Measurements from ENCODE around the gene PDCD4.

Gene PDCD4

DNA sequence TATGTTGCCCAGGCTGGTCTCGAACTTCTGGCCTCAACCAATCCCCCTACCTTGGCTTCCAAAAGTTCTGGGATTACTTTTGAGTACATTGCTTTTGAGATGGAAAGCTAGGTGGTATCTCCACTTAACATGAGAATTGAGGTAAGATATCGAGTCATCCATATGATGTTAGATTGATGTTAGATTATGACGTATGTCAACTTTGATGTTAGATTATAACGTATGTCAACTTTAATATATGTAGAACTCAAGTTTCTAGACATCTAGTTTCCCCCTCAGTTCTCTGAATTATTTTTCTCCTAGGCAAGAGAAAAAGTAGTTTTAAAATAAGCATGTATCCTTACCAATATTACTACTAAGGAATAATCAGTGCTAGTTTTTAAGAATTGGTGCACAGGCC is 67.7 kb downstream of the PDCD4 start:
- Histone ChIP-seq H3K36me3 (ENCODE audit: control insufficient read depth in 1 of 2, insufficient read depth in 2 of 2, low read depth in 1 of 2, low read length in 2 of 2) (peaks cover 6 to 15% of the 10 kb centered on the region in 2 experiments), H3K27me3 (ENCODE audit: control insufficient read depth in 1 of 2, insufficient read depth in 1 of 2, low read length in 2 of 2) (no peaks in the 10 kb centered on the region), H3K4me3 (ENCODE audit: insufficient read depth in 1 of 2, low read depth in 1 of 2, low read length in 2 of 2) (no peak overlapping the region), H3K9me3 (ENCODE audit: control insufficient read depth, low read length) (no peaks in the 10 kb centered on the region), H3K4me2 (ENCODE audit: low read length, poor library complexity, severe bottlenecking) (no peak overlapping the region), H2BK5ac (ENCODE audit: low read depth, low read length, poor library complexity, severe bottlenecking) (no peak overlapping the region), H2AFZ (ENCODE audit: low read depth, low read length) (no peak overlapping the region), H3K79me1 (replicated peaks; ENCODE audit: low read length, poor library complexity, severe bottlenecking) (peaks cover 6% of the 10 kb centered on the region), H2BK120ac (ENCODE audit: low read depth, low read length) (no peak overlapping the region), H3K14ac (ENCODE audit: low read length in 2 of 2) (no peak overlapping the region), H3K9ac (ENCODE audit: low read length) (no peak overlapping the region), H3K4me1 (ENCODE audit: control insufficient read depth, insufficient read depth, low read depth, low read length) (no peaks in the 10 kb centered on the region), H3K4ac (ENCODE audit: low read depth in 1 of 2, low read length in 2 of 2) (no peak overlapping the region), H3K27ac (ENCODE audit: low read length, poor library complexity, severe bottlenecking) (no peak overlapping the region), H4K8ac (ENCODE audit: low read length) (no peak overlapping the region), H3K23ac (ENCODE audit: low read length in 2 of 2) (no peak overlapping the region), H3K18ac (ENCODE audit: low read depth in 1 of 2, low read length in 2 of 2) (no peak overlapping the region), H2AK5ac (ENCODE audit: low read length, severe bottlenecking) (no peak overlapping the region), H2BK12ac (ENCODE audit: low read length in 2 of 2) (no peak overlapping the region), H2BK15ac (ENCODE audit: low read depth, poor library complexity, severe bottlenecking) (no peak overlapping the region), H4K91ac (ENCODE audit: low read length) (no peak overlapping the region)
- WGBS: no CpG with 5 or more reads among the region's 4 CpGs
- no peak for DNase-seq

GRCh38 chr10:110944792-110945396 is 73.2 kb downstream of the PDCD4 start:
- H3K9ac ChIP-seq (ENCODE audit: low read length): peak overlapping the region; percentile 66
- no peak overlapping the region for H4K91ac ChIP-seq (ENCODE audit: low read length)
- no peak overlapping the region for H4K8ac ChIP-seq (ENCODE audit: low read length)
- peak overlapping the region in 1 of 2 experiments; percentile 58 for H3K4me3 ChIP-seq (ENCODE audit: insufficient read depth in 1 of 2, low read depth in 1 of 2, low read length in 2 of 2)
- DNase-seq: peak; percentile 48
- H2AFZ ChIP-seq (ENCODE audit: low read depth, low read length): no peak overlapping the region
- no peak overlapping the region for H3K4ac ChIP-seq (ENCODE audit: low read depth in 1 of 2, low read length in 2 of 2)
- H3K4me2 ChIP-seq (ENCODE audit: low read length, poor library complexity, severe bottlenecking): no peak overlapping the region
- H3K9me3 ChIP-seq (ENCODE audit: control insufficient read depth, low read length): no peaks in the 10 kb centered on the region
- no peak overlapping the region for H2BK120ac ChIP-seq (ENCODE audit: low read depth, low read length)
- H3K79me1 ChIP-seq (replicated peaks; ENCODE audit: low read length, poor library complexity, severe bottlenecking): peaks cover 19% of the 10 kb centered on the region
- H3K14ac ChIP-seq (ENCODE audit: low read length in 2 of 2): no peak overlapping the region
- H3K18ac ChIP-seq (ENCODE audit: low read depth in 1 of 2, low read length in 2 of 2): no peak overlapping the region
- no peak overlapping the region for H3K27ac ChIP-seq (ENCODE audit: low read length, poor library complexity, severe bottlenecking)
- WGBS: 77% methylated on average over 4 of the region's 5 CpGs
- peak overlapping the region in 1 of 2 experiments; percentile 40 for H3K23ac ChIP-seq (ENCODE audit: low read length in 2 of 2)
- H2BK15ac ChIP-seq (ENCODE audit: low read depth, poor library complexity, severe bottlenecking): no peak overlapping the region
- no peaks in the 10 kb centered on the region for H3K27me3 ChIP-seq (ENCODE audit: control insufficient read depth in 1 of 2, insufficient read depth in 1 of 2, low read length in 2 of 2)
- peaks cover 3 to 16% of the 10 kb centered on the region in 2 experiments for H3K36me3 ChIP-seq (ENCODE audit: control insufficient read depth in 1 of 2, insufficient read depth in 2 of 2, low read depth in 1 of 2, low read length in 2 of 2)
- no peak overlapping the region for H2BK5ac ChIP-seq (ENCODE audit: low read depth, low read length, poor library complexity, severe bottlenecking)
- no peak overlapping the region for H2BK12ac ChIP-seq (ENCODE audit: low read length in 2 of 2)
- no peak overlapping the region for H2AK5ac ChIP-seq (ENCODE audit: low read length, severe bottlenecking)
- peaks cover 3% of the 10 kb centered on the region for H3K4me1 ChIP-seq (ENCODE audit: control insufficient read depth, insufficient read depth, low read depth, low read length)

DNA sequence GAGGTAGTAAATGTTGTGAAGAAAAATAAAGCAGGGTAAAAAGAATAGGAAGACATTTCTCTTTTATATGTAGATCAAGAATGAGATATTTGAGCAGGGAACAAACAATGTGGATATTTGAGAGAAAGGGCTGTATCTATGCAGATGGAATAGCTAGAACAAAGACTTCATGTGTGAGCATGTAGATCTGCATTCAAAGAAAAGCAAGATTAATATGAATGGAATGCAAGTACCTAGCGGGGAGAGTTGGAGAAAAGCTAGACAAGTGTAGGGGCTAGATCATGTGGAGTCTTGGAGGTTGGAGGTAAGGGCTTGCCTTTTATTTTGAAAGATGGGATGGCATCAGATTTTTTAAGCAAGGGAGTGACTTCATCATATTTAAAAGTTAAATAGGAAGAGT is 74.8 kb downstream of the PDCD4 start:
- Histone ChIP-seq H2BK5ac (ENCODE audit: low read depth, low read length, poor library complexity, severe bottlenecking) (no peak overlapping the region), H4K8ac (ENCODE audit: low read length) (no peak overlapping the region), H3K27me3 (ENCODE audit: control insufficient read depth in 1 of 2, insufficient read depth in 1 of 2, low read length in 2 of 2) (no peaks in the 10 kb centered on the region), H4K91ac (ENCODE audit: low read length) (no peak overlapping the region), H3K4ac (ENCODE audit: low read depth in 1 of 2, low read length in 2 of 2) (no peak overlapping the region), H3K4me1 (ENCODE audit: control insufficient read depth, insufficient read depth, low read depth, low read length) (peaks cover 3% of the 10 kb centered on the region), H2BK15ac (ENCODE audit: low read depth, poor library complexity, severe bottlenecking) (no peak overlapping the region), H2BK12ac (ENCODE audit: low read length in 2 of 2) (no peak overlapping the region), H3K14ac (ENCODE audit: low read length in 2 of 2) (no peak overlapping the region), H3K18ac (ENCODE audit: low read depth in 1 of 2, low read length in 2 of 2) (no peak overlapping the region), H3K9me3 (ENCODE audit: control insufficient read depth, low read length) (no peaks in the 10 kb centered on the region), H2BK120ac (ENCODE audit: low read depth, low read length) (no peak overlapping the region), H3K4me2 (ENCODE audit: low read length, poor library complexity, severe bottlenecking) (no peak overlapping the region), H3K36me3 (ENCODE audit: control insufficient read depth in 1 of 2, insufficient read depth in 2 of 2, low read depth in 1 of 2, low read length in 2 of 2) (peaks cover 3 to 21% of the 10 kb centered on the region in 2 experiments), H3K23ac (ENCODE audit: low read length in 2 of 2) (no peak overlapping the region), H3K4me3 (ENCODE audit: insufficient read depth in 1 of 2, low read depth in 1 of 2, low read length in 2 of 2) (no peak overlapping the region), H3K79me1 (replicated peaks; ENCODE audit: low read length, poor library complexity, severe bottlenecking) (peaks cover 18% of the 10 kb centered on the region), H2AFZ (ENCODE audit: low read depth, low read length) (no peak overlapping the region), H2AK5ac (ENCODE audit: low read length, severe bottlenecking) (no peak overlapping the region), H3K27ac (ENCODE audit: low read length, poor library complexity, severe bottlenecking) (no peak overlapping the region), H3K9ac (ENCODE audit: low read length) (no peak overlapping the region)
- no peak for DNase-seq
- WGBS: 87% methylated on average over 1 of the region's 1 CpG

GRCh38 chr10:110947061-110947595 is 75.4 kb downstream of the PDCD4 start:
- Histone ChIP-seq H3K9me3 (ENCODE audit: control insufficient read depth, low read length) (no peaks in the 10 kb centered on the region), H2BK5ac (ENCODE audit: low read depth, low read length, poor library complexity, severe bottlenecking) (no peak overlapping the region), H3K18ac (ENCODE audit: low read depth in 1 of 2, low read length in 2 of 2) (peak overlapping the region in 1 of 2 experiments; percentile 35), H3K4me2 (ENCODE audit: low read length, poor library complexity, severe bottlenecking) (no peak overlapping the region), H4K8ac (ENCODE audit: low read length) (no peak overlapping the region), H2BK15ac (ENCODE audit: low read depth, poor library complexity, severe bottlenecking) (no peak overlapping the region), H2AK5ac (ENCODE audit: low read length, severe bottlenecking) (peak overlapping the region; percentile 26), H3K23ac (ENCODE audit: low read length in 2 of 2) (no peak overlapping the region), H3K27ac (ENCODE audit: low read length, poor library complexity, severe bottlenecking) (no peak overlapping the region), H4K91ac (ENCODE audit: low read length) (peak overlapping the region; percentile 34), H3K14ac (ENCODE audit: low read length in 2 of 2) (no peak overlapping the region), H3K4ac (ENCODE audit: low read depth in 1 of 2, low read length in 2 of 2) (peak overlapping the region in 1 of 2 experiments; percentile 5), H2AFZ (ENCODE audit: low read depth, low read length) (no peak overlapping the region), H3K27me3 (ENCODE audit: control insufficient read depth in 1 of 2, insufficient read depth in 1 of 2, low read length in 2 of 2) (no peaks in the 10 kb centered on the region), H3K4me1 (ENCODE audit: control insufficient read depth, insufficient read depth, low read depth, low read length) (peaks cover 3% of the 10 kb centered on the region), H3K9ac (ENCODE audit: low read length) (no peak overlapping the region), H3K36me3 (ENCODE audit: control insufficient read depth in 1 of 2, insufficient read depth in 2 of 2, low read depth in 1 of 2, low read length in 2 of 2) (peaks cover 3 to 27% of the 10 kb centered on the region in 2 experiments), H3K79me1 (replicated peaks; ENCODE audit: low read length, poor library complexity, severe bottlenecking) (peaks cover 21% of the 10 kb centered on the region), H3K4me3 (ENCODE audit: insufficient read depth in 1 of 2, low read depth in 1 of 2, low read length in 2 of 2) (no peak overlapping the region), H2BK12ac (ENCODE audit: low read length in 2 of 2) (no peak overlapping the region), H2BK120ac (ENCODE audit: low read depth, low read length) (no peak overlapping the region)
- 60% methylated on average over 3 of the region's 4 CpGs for WGBS
- peak; percentile 43 for DNase-seq

All from mesenchymal stem cell (in vitro differentiated cells and primary cell).